ENCODE measurements around the gene SUGCT. TPM values are rescaled to one million over a fixed set of nuclear protein-coding genes. Genes with fewer than 3 reads are reported as not detected.

SUGCT gene
- total RNA-seq, 2 experiments from 2014 or later: 0.95 to 1.2 TPM

GRCh38 chr7:40697653-40698052 is 562.8 kb downstream of the SUGCT start:
- Mint-ChIP-seq H3K4me1 (ENCODE audit: low read depth) (peaks cover 10% of the 10 kb centered on the region), H3K9me3 (no peaks in the 10 kb centered on the region), H3K4me3 (no peak overlapping the region), H3K27me3 (no peaks in the 10 kb centered on the region), H3K27ac (no peak overlapping the region), H3K36me3 (ENCODE audit: low read depth) (no peaks in the 10 kb centered on the region)
- no peaks in the 10 kb centered on the region for H3K27me3 ChIP-seq (ENCODE audit: control insufficient read depth in 1 of 2, insufficient read depth in 2 of 2, low read length in 2 of 2)
- intact Hi-C loops (cut with DNase I, micrococcal nuclease): no loop called here
- ChIA-PET POLR2A (no interaction called here), CTCF (no interaction called here)
- H3K4me1 ChIP-seq (ENCODE audit: insufficient read depth, low read length): no peaks in the 10 kb centered on the region
- no peaks in the 10 kb centered on the region for H3K36me3 ChIP-seq (ENCODE audit: insufficient read depth, low read length)
- peaks cover 0 to 5% of the 10 kb centered on the region in 2 experiments for H3K9me3 ChIP-seq (ENCODE audit: control insufficient read depth in 1 of 2, insufficient read depth in 1 of 2, low read length in 2 of 2)
- no peak for ATAC-seq (ENCODE audit: poor library complexity)
- no peak overlapping the region for H3K27ac ChIP-seq (ENCODE audit: low read depth in 1 of 2, low read length in 2 of 2)
- H3K4me3 ChIP-seq (ENCODE audit: low read length): no peak overlapping the region
- no peak for DNase-seq
- TF ChIP-seq CTCF (IDR thresholded peaks at IDR 0.05): no peak

DNA sequence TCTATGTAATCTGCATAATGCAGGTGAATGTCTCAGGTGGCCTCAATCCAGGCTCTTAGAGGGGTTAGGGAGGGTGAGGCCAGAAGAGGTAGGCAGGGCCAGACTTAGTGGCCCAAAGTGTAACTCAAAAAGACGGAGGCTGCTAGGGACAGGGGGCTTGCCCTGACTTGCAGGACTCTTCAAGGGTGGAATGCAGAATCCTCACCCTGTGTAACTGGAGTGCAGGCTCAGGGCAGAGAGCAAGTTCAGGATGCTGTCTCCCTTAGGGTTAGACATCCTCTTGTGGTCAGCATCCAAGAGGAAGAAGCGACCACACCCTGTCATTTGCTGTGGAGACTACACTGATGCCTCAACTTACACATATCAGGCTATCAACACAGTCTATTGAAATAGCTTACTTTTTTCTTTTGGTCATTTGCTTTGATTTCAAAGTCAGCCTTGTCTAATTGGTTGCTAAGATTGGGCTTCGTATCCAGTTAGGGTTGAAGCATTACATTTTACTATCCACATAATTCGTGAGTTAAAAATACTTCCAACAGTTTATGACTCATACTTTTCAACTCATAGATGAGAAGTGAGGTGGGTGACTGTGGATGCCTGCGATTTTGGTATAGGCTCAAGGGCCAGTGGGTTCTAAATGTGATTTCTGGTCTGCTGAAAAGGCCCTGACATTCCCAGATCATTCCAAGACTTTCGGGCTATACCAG is 563.6 kb downstream of the SUGCT start:
- Mint-ChIP-seq H3K9me3 (no peaks in the 10 kb centered on the region), H3K27ac (no peak overlapping the region), H3K4me1 (ENCODE audit: low read depth) (peaks cover 10% of the 10 kb centered on the region), H3K36me3 (ENCODE audit: low read depth) (no peaks in the 10 kb centered on the region), H3K27me3 (no peaks in the 10 kb centered on the region), H3K4me3 (no peak overlapping the region)
- intact Hi-C loops (cut with DNase I, micrococcal nuclease): no loop called here
- Histone ChIP-seq H3K36me3 (ENCODE audit: insufficient read depth, low read length) (no peaks in the 10 kb centered on the region), H3K27ac (ENCODE audit: low read depth in 1 of 2, low read length in 2 of 2) (no peak overlapping the region), H3K9me3 (ENCODE audit: control insufficient read depth in 1 of 2, insufficient read depth in 1 of 2, low read length in 2 of 2) (peaks cover 0 to 5% of the 10 kb centered on the region in 2 experiments), H3K4me1 (ENCODE audit: insufficient read depth, low read length) (no peaks in the 10 kb centered on the region), H3K4me3 (ENCODE audit: low read length) (no peak overlapping the region), H3K27me3 (ENCODE audit: control insufficient read depth in 1 of 2, insufficient read depth in 2 of 2, low read length in 2 of 2) (no peaks in the 10 kb centered on the region)
- ATAC-seq (ENCODE audit: poor library complexity) (no peak), DNase-seq (no peak)
- POLR2A ChIA-PET: no interaction called here
- CTCF ChIA-PET: no interaction called here
- no peak for TF ChIP-seq CTCF (IDR thresholded peaks at IDR 0.05)

DNA sequence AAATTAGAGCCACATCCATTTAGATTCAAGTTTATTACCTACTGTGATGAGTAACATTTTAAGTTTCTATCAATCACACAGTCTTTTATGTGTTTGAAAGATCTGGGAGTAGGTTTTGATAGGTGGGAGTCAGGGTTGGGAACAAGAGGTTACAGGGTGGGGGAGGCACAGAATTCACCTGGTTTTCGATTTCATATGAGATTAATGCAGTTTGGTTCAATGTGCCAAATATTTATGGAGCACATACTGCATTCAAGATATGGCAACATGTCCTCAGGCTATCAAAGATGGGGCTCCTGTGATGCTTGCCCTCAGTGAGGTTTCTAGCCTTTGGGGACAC is 564.1 kb downstream of the SUGCT start:
- DNase-seq: no peak
- no peak for TF ChIP-seq CTCF (IDR thresholded peaks at IDR 0.05)
- Histone ChIP-seq H3K27ac (ENCODE audit: low read depth in 1 of 2, low read length in 2 of 2) (no peak overlapping the region), H3K9me3 (ENCODE audit: control insufficient read depth in 1 of 2, insufficient read depth in 1 of 2, low read length in 2 of 2) (peaks cover 0 to 5% of the 10 kb centered on the region in 2 experiments), H3K36me3 (ENCODE audit: insufficient read depth, low read length) (no peaks in the 10 kb centered on the region), H3K4me1 (ENCODE audit: insufficient read depth, low read length) (no peaks in the 10 kb centered on the region), H3K27me3 (ENCODE audit: control insufficient read depth in 1 of 2, insufficient read depth in 2 of 2, low read length in 2 of 2) (no peaks in the 10 kb centered on the region), H3K4me3 (ENCODE audit: low read length) (no peak overlapping the region)
- intact Hi-C loops (cut with DNase I, micrococcal nuclease): no loop called here
- no peak overlapping the region for H3K27ac Mint-ChIP-seq
- peaks cover 10% of the 10 kb centered on the region for H3K4me1 Mint-ChIP-seq (ENCODE audit: low read depth)
- POLR2A ChIA-PET: no interaction called here
- no peak for ATAC-seq (ENCODE audit: poor library complexity)
- no peak overlapping the region for H3K4me3 Mint-ChIP-seq
- CTCF ChIA-PET: no interaction called here
- H3K27me3 Mint-ChIP-seq: no peaks in the 10 kb centered on the region
- H3K9me3 Mint-ChIP-seq: no peaks in the 10 kb centered on the region
- no peaks in the 10 kb centered on the region for H3K36me3 Mint-ChIP-seq (ENCODE audit: low read depth)
